HCT116 (cell line): ENCODE results near the gene DENND1A. TPM values are rescaled to one million over a fixed set of nuclear protein-coding genes. Genes with fewer than 3 reads are reported as not detected.

ENCODE experiments used
- ATAC-seq: fragments of 200-7000 bp; cut with Tn5 transposase; 2 replicates; pipeline ENCODE4 v1.9.1; 2020; ENCODE audit warnings: mild to moderate bottlenecking, moderate library complexity
- BruUV-seq: library from RNA; stranded (reverse); fragments of 400-500 nt; replicated peaks from 2 replicates; lab custom pipeline; 2021; lab: Mats Ljungman, UMichigan
- CTCF ChIA-PET: fragments of 300-600 bp; sonication (Branson Sonifier 250); formaldehyde crosslinking; loops from one replicate; lab custom pipeline; 2021; ENCODE audit warnings: antibody characterized with exemption; lab: Charles Lee
- POLR2A ChIA-PET: fragments of 300-600, 350-600 bp; sonication (Branson Sonifier 250); formaldehyde crosslinking; loops from one replicate; lab custom pipeline; 2021; ENCODE audit warnings: antibody characterized with exemption; lab: Charles Lee
- RAD21 ChIA-PET, 2 experiments: fragments of 300-600 bp; sonication (Branson Sonifier 250); formaldehyde crosslinking; loops; one replicate each; lab custom pipeline; 2023; ENCODE audit warnings: low total read pairs in 2 of 2; ENCODE audit not compliant: uncharacterized antibody in 2 of 2, unreplicated experiment in 2 of 2, low non-redundant PET in 1 of 2; lab: Charles Lee
- DNase-seq: peaks from one replicate; pipeline ENCODE4 v3.0.0-alpha.2; 2010; ENCODE audit warnings: low read depth, low spot score
- H2AFZ ChIP-seq: fragments of 200-600 bp; shearing (Covaris generic), sonication (generic); 2 replicates; pipeline ENCODE4 v1.6.1; 2017; ENCODE audit warnings: low read depth, mixed run types, mixed read lengths, antibody characterized with exemption, low read length; ENCODE audit not compliant: poor library complexity, severe bottlenecking
- H3K27ac ChIP-seq: 2 replicates; pipeline ENCODE4 v1.5.1; 2012; ENCODE audit warnings: low read depth, low read length
- H3K27me3 ChIP-seq: fragments of 200-600 bp; sonication (generic); 2 replicates; pipeline ENCODE4 v1.6.1; 2016; ENCODE audit warnings: mixed run types, low read length, mixed read lengths; ENCODE audit not compliant: insufficient read depth
- H3K36me3 ChIP-seq, 2 experiments: fragments of 200-500 bp in 1 of 2; fragments of 200-600 bp in 1 of 2; sonication (Bioruptor generic) in 1 of 2; sonication (generic) in 1 of 2; 2 replicates each; pipeline versions ENCODE4 v1.5.1 to v1.6.1; 2014 to 2016; ENCODE audit warnings: low read length in 2 of 2, inconsistent platforms in 1 of 2, mixed read lengths in 1 of 2, mixed run types in 1 of 2; ENCODE audit not compliant: insufficient read depth in 2 of 2, control insufficient read depth in 1 of 2
- H3K4me1 ChIP-seq, 2 experiments: fragments of 200-600 bp in 1 of 2; sonication (generic) in 1 of 2; 2 replicates each; pipeline versions ENCODE4 v1.5.1 to v1.6.1; 2012 to 2017; ENCODE audit warnings: low read length in 2 of 2, inconsistent platforms in 1 of 2, mild to moderate bottlenecking in 1 of 2, mixed read lengths in 1 of 2, mixed run types in 1 of 2, moderate library complexity in 1 of 2; ENCODE audit not compliant: insufficient read depth in 2 of 2, control insufficient read depth in 1 of 2
- H3K4me2 ChIP-seq: fragments of 200-600 bp; sonication (generic); 2 replicates; pipeline ENCODE4 v1.6.1; 2017; ENCODE audit warnings: mixed run types, low read length, mixed read lengths
- H3K4me3 ChIP-seq, 2 experiments: fragments of 200-600 bp in 1 of 2; sonication (generic) in 1 of 2; replicated peaks in 1 of 2; 2 replicates each; pipeline ENCODE4 v1.5.1; 2011 to 2016; ENCODE audit warnings: low read length in 2 of 2, control low read depth in 1 of 2, low read depth in 1 of 2, mild to moderate bottlenecking in 1 of 2, mixed read lengths in 1 of 2, mixed run types in 1 of 2
- H3K79me2 ChIP-seq: fragments of 200-600 bp; sonication (generic); 2 replicates; pipeline ENCODE4 v1.6.1; 2017; ENCODE audit warnings: mild to moderate bottlenecking, mixed run types, low read length, moderate library complexity, mixed read lengths; ENCODE audit not compliant: insufficient read depth
- H3K9ac ChIP-seq: fragments of 200-600 bp; sonication (generic); 2 replicates; pipeline ENCODE4 v1.6.1; 2016; ENCODE audit warnings: low read length, mixed read lengths
- H3K9me2 ChIP-seq: fragments of 200-600 bp; sonication (generic), shearing (Covaris generic); 2 replicates; pipeline ENCODE4 v1.6.1; 2017; ENCODE audit warnings: mixed run types, mild to moderate bottlenecking, moderate library complexity; ENCODE audit not compliant: insufficient read depth
- H3K9me3 ChIP-seq, 2 experiments: fragments of 200-500 bp in 1 of 2; fragments of 200-600 bp in 1 of 2; sonication (Bioruptor generic) in 1 of 2; sonication (generic) in 1 of 2; 2 replicates each; pipeline ENCODE4 v1.6.1; 2014 to 2017; ENCODE audit warnings: low read length in 2 of 2, mixed read lengths in 2 of 2, inconsistent platforms in 1 of 2, low read depth in 1 of 2, mild to moderate bottlenecking in 1 of 2, mixed run types in 1 of 2, moderate library complexity in 1 of 2; ENCODE audit not compliant: control insufficient read depth in 1 of 2, insufficient read depth in 1 of 2
- H4K20me1 ChIP-seq: fragments of 200-600 bp; sonication (generic), shearing (Covaris generic); 2 replicates; pipeline ENCODE4 v1.6.1; 2017; ENCODE audit warnings: mixed run types, mild to moderate bottlenecking, moderate library complexity; ENCODE audit not compliant: insufficient read depth
- ATF3 ChIP-seq: IDR thresholded peaks from 2 replicates; pipeline ENCODE4 v1.6.1; 2012
- CBX3 ChIP-seq: IDR thresholded peaks from 2 replicates; pipeline ENCODE4 v1.6.1; 2012; ENCODE audit warnings: low read depth
- CEBPB ChIP-seq: IDR thresholded peaks from 2 replicates; pipeline ENCODE4 v1.6.1; 2012; ENCODE audit warnings: low read depth
- CTCF ChIP-seq, 3 experiments: fragments of 200-600 bp in 1 of 3; sonication (generic) in 1 of 3; IDR thresholded peaks in 2 of 3; conservative IDR thresholded peaks in 1 of 3; 2 replicates each; pipeline ENCODE4 v1.5.1; 2012 to 2017; ENCODE audit warnings: low read depth in 2 of 3, low read length in 2 of 3, antibody characterized with exemption in 1 of 3, borderline replicate concordance in 1 of 3, control low read depth in 1 of 3, mild to moderate bottlenecking in 1 of 3, mixed read lengths in 1 of 3, mixed run types in 1 of 3, moderate library complexity in 1 of 3; ENCODE audit not compliant: insufficient read depth in 1 of 3
- EGR1 ChIP-seq: IDR thresholded peaks from 2 replicates; pipeline ENCODE4 v1.6.1; 2012; ENCODE audit warnings: low read depth
- ELF1 ChIP-seq: IDR thresholded peaks from 2 replicates; pipeline ENCODE4 v1.6.1; 2012; ENCODE audit warnings: low read depth, borderline replicate concordance
- EZH2 ChIP-seq: fragments of 200-600 bp; sonication (generic); IDR thresholded peaks from 2 replicates; pipeline ENCODE4 v1.6.1; 2017; ENCODE audit warnings: antibody characterized with exemption, mixed run types
- EZH2phosphoT487 ChIP-seq: fragments of 200-600 bp; IDR thresholded peaks from 2 replicates; pipeline ENCODE4 v1.6.1; 2018; ENCODE audit warnings: antibody characterized with exemption, borderline replicate concordance
- FOSL1 ChIP-seq: IDR thresholded peaks from 2 replicates; pipeline ENCODE4 v1.6.1; 2012; ENCODE audit warnings: low read depth
- JUND ChIP-seq: IDR thresholded peaks from 2 replicates; pipeline ENCODE4 v1.6.1; 2012
- MAX ChIP-seq: IDR thresholded peaks from 2 replicates; pipeline ENCODE4 v1.6.1; 2012
- RAD21 ChIP-seq: IDR thresholded peaks from 2 replicates; pipeline ENCODE4 v1.6.1; 2012; ENCODE audit warnings: low read depth, mild to moderate bottlenecking
- REST ChIP-seq: IDR thresholded peaks from 2 replicates; pipeline ENCODE4 v1.6.1; 2012; ENCODE audit warnings: low read depth
- SIN3A ChIP-seq: IDR thresholded peaks from 2 replicates; pipeline ENCODE4 v1.6.1; 2012; ENCODE audit warnings: low read depth
- SP1 ChIP-seq: IDR thresholded peaks from 2 replicates; pipeline ENCODE4 v1.6.1; 2012; ENCODE audit warnings: low read depth
- SRF ChIP-seq: IDR thresholded peaks from 2 replicates; pipeline ENCODE4 v1.6.1; 2012; ENCODE audit warnings: low read depth
- ZBTB33 ChIP-seq: IDR thresholded peaks from 2 replicates; pipeline ENCODE4 v1.6.1; 2011; ENCODE audit warnings: mild to moderate bottlenecking, low read length, moderate library complexity; ENCODE audit not compliant: insufficient replicate concordance; ENCODE audit errors: extremely low read depth
- ZFX ChIP-seq: fragments of 450-650 bp; IDR thresholded peaks from 2 replicates; pipeline ENCODE4 v1.6.1; 2017
- ZNF274 ChIP-seq: fragments of 200-500 bp; sonication (Bioruptor generic); IDR thresholded peaks from 2 replicates; pipeline ENCODE4 v1.6.1; 2014; ENCODE audit warnings: mild to moderate bottlenecking, low read depth, low read length, inconsistent platforms
- intact Hi-C: fragments of 100-400 bp; cut with micrococcal nuclease; formaldehyde crosslinking; loops from 2 replicates; pipeline ENCODE4 v1.10.0; 2022
- total RNA-seq: library from RNA; stranded (reverse); gene quantifications from one replicate; pipeline ENCODE4 v1.2.1, GENCODE V29; 2021; ENCODE audit not compliant: unreplicated experiment

Gene DENND1A
- total RNA-seq, 1 experiment from 2014 or later: 33.0 TPM

GRCh38 chr9:123346026-123346425 is 583.9 kb downstream of the DENND1A start:
- Histone ChIP-seq H3K4me3 (no peak overlapping the region), H3K9me2 (no peaks in the 10 kb centered on the region), H3K27ac (no peak overlapping the region), H3K36me3 (no peaks in the 10 kb centered on the region), H3K27me3 (no peaks in the 10 kb centered on the region), H4K20me1 (no peaks in the 10 kb centered on the region), H3K9ac (no peak overlapping the region), H3K4me2 (no peak overlapping the region), H3K4me1 (peaks cover 0 to 13% of the 10 kb centered on the region in 2 experiments; a peak in 1 of 4 replicates), H3K79me2 (no peaks in the 10 kb centered on the region), H2AFZ (no peak overlapping the region), H3K9me3 (no peaks in the 10 kb centered on the region; a peak in 1 of 4 replicates)
- TF ChIP-seq ZNF274: no peak
- no peak for TF ChIP-seq EZH2
- no peak for TF ChIP-seq MAX
- no peak for TF ChIP-seq SIN3A
- no peak for TF ChIP-seq EGR1
- TF ChIP-seq ZFX: no peak
- no peak for TF ChIP-seq ATF3
- no peak for TF ChIP-seq RAD21
- TF ChIP-seq ELF1: no peak
- TF ChIP-seq SP1: no peak
- no peak for TF ChIP-seq EZH2phosphoT487
- no peak for TF ChIP-seq CEBPB
- TF ChIP-seq CBX3: no peak
- TF ChIP-seq FOSL1: no peak
- TF ChIP-seq SRF: no peak
- TF ChIP-seq ZBTB33: no peak
- no peak for TF ChIP-seq REST
- TF ChIP-seq CTCF (IDR thresholded peaks at IDR 0.05 in 2 of 3, conservative IDR thresholded peaks at IDR 0.05 in 1 of 3; ENCODE audit: borderline replicate concordance in 1 of 3, insufficient read depth in 1 of 3, low read depth in 2 of 3, low read length in 2 of 3): no peak
- no peak for TF ChIP-seq JUND
- ATAC-seq (no peak), DNase-seq (no peak)
- intact Hi-C loops: loop anchor here (5.0 to 10.0 kb wide), 2 partner anchors 534 to 991 kb away; no protein-coding TSS in a partner anchor
- POLR2A ChIA-PET: no interaction called here
- CTCF ChIA-PET: no interaction called here
- BruUV-seq: no TSS peak
- RAD21 ChIA-PET: no interaction called here
